GM12892 (cell line): ENCODE measurements around the gene PNPLA6.

Experiments used
- POLR2A ChIP-seq: IDR thresholded peaks from 2 replicates; pipeline ENCODE4 v1.6.1; 2011; ENCODE audit warnings: low read depth, low read length, control low read depth
- POLR2AphosphoS5 ChIP-seq: IDR thresholded peaks from 2 replicates; pipeline ENCODE4 v1.6.1; 2011; ENCODE audit warnings: low read depth, low read length, control low read depth
- TAF1 ChIP-seq: IDR thresholded peaks from 2 replicates; pipeline ENCODE4 v1.6.1; 2011; ENCODE audit warnings: low read depth, mild to moderate bottlenecking, control low read depth, low read length, borderline replicate concordance

DNA sequence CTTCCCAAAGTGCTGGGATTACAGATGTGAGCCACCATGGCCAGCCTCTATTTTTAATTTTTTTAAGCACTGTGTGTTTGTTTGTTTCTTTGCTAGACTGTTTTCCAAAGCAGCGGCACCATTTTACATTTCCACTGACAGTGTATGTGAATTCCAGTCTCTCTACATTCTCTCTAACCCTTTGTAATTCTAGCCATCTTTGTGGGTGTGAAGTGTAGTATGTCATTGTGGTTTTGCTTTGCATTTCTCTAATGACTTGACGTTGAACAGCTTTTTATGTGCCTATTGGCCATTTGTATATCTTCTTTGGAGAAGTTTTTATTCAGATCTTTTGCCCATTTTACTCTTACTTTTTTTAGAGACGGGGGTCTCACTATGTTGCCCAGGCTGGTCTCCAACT lies 11.6 kb downstream of the PNPLA6 start:
- TF ChIP-seq POLR2A (no peak), POLR2AphosphoS5 (no peak), TAF1 (no peak)
